ENCODE measurements around the gene PRR18.

The PRR18 gene

DNA sequence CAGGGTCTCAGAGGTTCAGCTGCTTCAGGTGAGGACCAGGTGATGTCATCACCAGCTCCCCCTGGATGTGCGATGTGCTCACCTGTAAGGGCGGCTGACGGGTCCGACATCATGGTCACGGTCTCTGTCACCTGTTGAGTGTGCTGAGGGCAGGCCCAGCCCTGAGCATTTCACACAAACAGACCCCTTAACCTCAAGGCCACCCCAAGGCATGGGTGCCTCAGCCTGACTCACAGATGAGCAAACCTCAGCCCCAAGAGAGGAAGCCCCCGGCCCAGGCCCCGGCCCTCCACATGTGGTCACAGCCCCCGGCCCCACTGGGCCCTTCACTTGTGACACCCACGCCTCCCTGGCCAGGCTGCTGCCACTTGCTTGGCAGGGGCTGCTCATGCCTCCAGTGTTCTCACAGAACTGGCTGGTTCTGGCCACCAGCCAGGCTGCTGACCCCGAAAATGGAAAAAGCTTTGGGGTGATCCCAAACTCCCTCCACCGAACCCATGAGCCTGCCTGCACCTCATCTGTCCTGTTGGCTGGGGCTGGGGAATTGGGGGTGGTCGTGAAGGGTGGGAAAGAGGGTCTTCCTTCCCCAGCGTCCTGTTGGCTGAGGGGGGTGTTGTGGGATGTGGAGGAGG is 33.3 kb downstream of the PRR18 start:
- DNase-seq (ENCODE audit: low spot score): no peak

DNA sequence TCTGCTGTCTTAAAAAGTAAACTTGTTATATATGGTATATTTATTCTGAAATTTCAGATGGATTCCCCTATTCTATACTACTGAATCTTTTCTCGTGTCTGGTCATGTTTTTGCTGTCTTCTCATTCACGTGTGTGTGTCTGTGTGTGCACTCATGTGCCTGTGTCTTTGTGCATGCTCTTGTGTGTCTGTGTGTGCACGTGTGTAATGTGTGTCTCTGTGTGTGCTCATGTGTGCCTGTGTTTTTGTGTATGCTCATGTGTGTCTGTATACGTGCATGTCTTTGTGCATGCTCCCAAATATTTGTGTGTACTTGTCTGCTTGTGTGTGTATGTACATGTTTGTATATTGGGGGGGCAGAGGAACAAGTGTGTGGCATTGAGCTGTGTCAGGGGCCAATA is 34.0 kb downstream of the PRR18 start:
- DNase-seq (ENCODE audit: low spot score): no peak

DNA sequence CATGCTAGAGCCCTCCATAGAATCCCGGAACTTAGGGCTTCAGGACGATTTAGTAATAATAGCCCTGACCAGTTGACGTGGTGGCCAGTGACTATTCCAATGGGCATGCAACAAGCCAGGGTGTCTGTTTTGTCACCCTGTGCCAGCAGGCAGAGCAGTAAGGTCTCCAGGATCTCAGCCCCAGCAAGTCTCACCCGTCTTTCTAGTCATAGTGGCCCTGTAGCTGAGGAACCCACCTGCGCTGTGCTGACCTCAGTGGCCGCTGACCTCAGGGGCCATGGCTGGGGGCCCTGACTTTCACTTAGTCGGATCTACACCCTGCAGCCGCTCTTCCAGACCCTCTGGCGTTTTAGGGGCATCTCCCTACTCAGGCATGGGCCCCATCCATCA is 36.8 kb downstream of the PRR18 start:
- no peak for DNase-seq (ENCODE audit: low spot score)

DNA sequence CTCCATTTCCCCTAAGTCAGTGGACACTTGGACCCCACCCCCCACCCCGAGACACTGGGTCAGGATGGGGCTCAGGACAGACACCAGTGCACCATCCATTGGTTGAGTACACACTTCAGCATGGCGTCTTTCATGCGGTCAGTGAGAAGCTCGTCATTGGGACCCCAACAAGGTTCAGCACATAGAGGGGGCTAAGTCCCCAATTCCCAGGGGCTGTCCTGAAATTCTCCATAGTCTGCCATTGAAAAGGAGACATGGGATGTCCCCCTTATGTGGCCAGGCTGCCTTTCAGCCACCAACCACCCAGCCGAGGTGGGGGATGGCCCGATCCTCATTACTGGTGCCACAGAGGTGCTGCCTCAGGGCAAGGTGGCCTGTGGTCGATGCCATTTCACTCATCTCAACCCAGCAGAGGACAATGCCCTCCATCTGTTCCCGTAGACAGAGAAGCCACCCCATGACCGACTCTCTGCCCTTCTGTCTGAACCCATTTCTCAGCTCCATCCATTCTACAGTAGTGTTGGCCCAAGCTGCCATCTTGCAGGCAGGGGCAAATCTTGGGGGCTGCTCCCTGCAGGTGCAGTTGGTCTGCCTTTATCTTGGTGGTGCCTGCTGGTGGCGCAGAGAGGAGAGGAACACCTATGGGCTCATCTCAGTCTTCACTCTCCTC is 37.4 kb downstream of the PRR18 start:
- DNase-seq (ENCODE audit: low spot score): no peak

DNA sequence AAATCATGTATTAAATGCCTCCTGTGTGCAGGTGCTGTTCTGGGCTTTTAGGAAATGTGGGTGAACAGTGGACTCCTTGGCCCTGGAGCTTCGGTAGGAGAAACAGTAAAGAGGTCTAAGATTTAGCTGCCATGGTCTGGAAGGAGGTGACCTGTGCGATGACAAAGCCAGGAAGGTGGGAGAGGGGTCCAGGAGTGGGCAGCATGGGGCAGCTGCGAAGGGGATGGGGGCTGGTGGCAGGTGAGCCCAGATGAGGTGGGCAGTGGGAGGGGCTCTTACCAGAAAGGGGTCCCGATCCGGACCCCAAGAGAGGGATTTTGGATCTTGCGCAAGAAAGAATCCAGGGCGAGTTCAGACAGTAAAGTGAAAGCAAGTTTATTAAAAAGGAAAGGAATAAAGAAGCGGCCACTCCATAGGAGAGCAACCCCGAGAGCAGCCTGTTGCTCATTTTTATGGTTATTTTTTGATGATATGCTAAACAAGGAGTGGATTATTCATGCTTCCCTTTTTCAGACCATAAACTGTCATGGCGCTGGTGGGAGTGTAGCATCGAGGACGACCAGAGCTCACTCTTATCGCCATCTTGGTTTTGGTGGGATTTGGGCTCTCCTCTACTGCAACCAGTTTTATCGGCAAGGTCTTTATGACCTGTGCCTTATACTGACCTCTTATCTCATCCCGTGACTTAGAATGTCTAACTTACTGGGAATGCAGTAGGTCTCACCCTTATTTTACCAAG is 38.7 kb downstream of the PRR18 start:
- no peak for DNase-seq (ENCODE audit: low spot score)

DNA sequence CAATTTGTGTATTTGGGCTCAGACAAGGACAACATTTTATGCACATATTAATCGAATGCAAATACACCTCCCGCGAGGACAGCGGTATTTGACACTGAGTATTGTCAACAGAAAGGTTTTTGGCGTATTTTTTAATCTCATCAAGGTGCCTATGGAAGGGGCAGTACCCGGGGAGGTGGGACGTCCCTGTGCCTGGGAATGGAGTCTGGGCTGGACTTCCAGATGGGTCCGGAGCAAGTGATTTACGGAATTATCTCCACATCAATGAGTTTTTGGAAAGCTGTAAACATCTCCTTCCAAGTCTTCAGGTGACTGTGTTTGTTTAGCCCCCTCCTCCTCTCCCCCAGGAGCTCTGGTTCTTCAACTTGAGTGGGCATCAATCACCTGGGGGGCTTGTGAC is 39.8 kb downstream of the PRR18 start:
- DNase-seq (ENCODE audit: low spot score): no peak

DNA sequence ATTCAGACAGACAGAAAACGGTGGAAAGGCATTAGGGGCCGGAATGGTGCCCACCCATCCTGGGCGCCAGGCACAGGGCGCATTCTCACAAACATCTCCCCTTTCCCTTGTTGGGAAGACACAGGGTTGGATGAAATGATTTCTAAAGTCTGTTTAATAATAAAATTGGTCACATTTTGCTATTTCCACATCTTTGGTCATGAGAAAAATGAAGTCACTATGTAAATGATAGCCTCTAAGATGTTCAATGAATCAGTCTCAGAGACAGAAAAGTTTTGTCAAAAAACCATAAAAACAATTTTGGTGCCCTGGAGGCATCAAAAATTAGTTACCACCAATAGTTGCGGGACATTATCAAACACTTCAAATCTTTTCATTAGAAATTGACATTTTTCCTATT is 40.7 kb downstream of the PRR18 start:
- DNase-seq (ENCODE audit: low spot score): no peak

DNA sequence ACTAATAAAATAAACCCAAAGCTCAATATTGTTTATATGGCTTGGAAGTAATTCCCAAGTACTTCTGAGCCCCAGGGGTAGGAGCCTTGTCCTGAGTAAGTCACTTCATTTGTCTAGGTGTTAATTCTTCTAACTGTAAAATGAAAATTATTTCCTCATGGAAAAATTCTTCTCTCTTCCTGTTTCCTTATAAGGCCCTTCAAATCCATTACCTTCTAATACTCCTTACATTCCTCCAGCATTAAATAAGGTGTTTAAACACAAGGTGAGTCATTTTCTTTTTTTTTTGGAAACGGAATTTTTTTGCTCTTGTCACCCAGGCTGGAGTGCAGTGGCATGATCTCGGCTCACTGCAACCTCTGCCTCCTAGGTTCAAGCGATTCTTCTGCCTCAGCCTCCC is 41.9 kb downstream of the PRR18 start:
- no peak for DNase-seq (ENCODE audit: low spot score)

DNA sequence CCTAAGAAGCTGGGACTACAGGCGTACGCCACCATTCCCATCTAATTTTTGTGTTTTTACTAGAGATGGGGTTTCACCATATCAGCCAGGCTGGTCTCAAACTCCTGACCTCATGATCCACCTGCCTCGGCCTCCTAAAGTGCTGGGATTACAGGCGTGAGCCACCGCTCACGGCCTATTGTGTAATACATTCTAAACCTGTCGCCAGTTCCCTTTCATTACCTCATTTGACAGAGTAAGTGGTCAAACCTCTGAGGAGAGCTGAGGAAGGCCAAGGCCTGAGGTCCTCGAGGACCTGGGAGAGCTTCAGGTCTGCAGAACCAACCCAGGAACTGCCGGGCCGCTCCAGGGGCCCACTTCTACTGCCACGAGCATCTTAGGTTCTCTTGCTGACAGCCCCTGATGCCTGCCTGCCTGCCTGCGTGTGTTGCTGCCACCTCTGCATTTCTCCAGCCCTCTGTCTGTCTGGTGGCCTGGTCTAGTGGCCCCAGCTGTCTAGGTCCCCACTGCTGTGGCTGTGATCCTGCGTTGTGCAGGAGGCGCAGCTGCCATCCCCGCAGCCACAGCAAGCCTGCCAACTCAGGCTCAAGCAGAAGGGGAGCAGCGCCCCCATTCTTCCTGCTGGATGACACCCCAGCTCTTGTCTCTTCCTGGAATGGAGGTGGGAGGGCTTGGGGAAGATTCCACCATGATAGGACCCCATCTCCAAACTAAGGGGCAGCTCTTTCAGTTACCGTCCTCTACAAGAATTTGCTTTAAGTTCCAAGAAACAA is 45.3 kb downstream of the PRR18 start:
- DNase-seq (ENCODE audit: low spot score): no peak

DNA sequence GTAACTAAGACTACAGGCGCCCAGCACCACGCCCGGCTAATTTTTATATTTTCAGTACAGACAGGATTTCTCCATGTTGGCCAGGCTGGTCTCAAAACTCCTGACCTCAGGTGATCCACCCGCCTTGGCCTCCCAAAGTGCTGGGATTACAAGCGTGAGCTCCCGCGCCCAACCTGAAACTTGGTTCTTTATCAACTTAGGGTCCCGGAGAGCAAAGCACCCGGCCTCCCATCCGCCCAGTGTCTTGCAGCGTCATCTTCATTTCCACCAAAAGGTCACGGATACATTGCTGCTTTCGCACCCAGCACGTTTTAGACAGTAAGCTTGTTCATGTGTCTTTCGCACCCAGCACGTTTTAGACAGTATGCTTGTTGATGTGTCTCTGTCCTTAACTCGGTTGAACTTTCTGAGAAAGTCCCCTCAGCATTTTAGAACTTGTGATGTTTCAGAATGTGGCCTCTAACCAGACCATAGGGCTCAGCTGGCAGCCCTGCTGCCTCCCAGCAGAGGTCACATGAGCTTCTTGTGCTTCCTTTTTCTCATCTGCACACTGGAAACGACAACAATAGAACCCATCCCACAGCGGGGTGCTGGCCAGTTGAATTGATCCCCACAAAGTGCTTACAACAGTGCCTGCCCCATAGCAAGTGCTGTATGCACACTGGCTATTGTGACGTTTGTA is 48.8 kb downstream of the PRR18 start:
- no peak for DNase-seq (ENCODE audit: low spot score)

DNA sequence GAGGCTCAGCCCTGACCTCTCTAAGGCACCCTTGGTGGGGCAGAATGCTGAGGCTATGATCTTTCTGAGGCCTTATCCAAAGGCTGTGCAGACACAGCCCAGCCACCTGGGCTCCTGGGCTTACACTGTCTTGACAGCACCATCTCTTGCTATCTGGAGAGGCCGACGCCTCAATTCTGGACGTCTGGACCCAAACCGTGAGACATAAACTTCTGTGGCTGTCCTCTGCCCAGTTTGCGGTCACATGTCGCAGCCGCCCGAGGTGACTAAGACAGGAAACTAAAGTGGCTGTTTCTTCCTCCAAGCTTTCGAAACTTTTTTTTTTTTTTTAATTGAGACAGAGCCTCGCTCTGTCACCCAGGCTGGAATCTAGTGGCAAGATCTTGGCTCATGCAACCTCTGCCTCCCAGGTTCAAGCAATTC is 49.3 kb downstream of the PRR18 start:
- DNase-seq (ENCODE audit: low spot score): no peak

DNA sequence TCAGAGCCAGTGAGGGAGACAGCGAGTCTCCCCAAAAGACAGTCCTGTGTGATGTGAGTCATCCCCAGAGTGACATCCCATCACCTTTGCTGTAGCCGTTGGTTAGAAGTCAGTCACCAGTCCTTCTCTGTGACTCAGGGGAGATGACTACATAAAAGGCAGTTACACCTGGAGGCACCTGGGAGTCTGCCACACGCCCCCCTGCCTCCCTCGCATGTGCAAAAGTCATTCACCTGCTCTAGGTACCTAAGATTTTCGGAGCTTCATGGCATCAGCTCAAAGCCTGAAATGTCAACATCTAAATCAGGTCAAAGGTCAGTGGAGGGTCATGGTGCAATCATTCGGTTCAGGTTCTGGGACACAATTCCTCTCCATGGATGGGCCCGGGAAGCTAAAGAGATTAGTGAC is 50.3 kb downstream of the PRR18 start:
- no peak for DNase-seq (ENCODE audit: low spot score)

All from putamen (tissue), 1 donor.